Neural progenitor cell (in vitro differentiated cells): Measurements from ENCODE around the gene MORN1.

Source experiments
- EZH2 ChIP-seq: fragments of 200-600 bp; sonication (generic); IDR thresholded peaks from 2 replicates; pipeline ENCODE4 v1.6.1; 2017; ENCODE audit warnings: antibody characterized with exemption, mild to moderate bottlenecking, moderate library complexity
- EZH2phosphoT487 ChIP-seq: fragments of 200-600 bp; sonication (generic); IDR thresholded peaks from 2 replicates; pipeline ENCODE4 v1.6.1; 2017; ENCODE audit warnings: antibody characterized with exemption
- TF ChIP-seq, protein P1 (sequence below): fragments of 200-600 bp; sonication (generic); IDR thresholded peaks from 2 replicates; pipeline ENCODE4 v1.5.1; 2017; ENCODE audit warnings: antibody characterized with exemption, mild to moderate bottlenecking

DNA sequence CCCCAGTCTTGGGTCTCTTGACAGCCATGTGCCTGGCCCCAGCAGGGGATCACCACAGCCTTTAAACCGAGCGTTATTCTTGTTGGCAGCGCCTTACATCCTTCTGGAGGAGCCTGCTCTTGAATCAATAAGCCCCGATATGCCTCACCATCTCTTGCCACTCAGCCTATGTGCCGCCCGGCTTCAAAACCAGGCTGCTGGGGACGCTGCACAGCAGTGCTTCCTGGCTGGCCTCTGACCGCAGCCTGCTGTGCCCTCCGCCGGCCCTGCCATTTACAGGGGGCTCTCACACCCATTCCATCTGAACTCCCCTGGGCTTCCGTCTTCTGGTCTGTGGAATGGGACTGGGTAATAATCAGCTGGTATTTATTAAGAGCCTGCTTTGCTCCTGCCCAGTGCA is 24.0 kb upstream of the MORN1 start:
- TF ChIP-seq, protein P1, sequence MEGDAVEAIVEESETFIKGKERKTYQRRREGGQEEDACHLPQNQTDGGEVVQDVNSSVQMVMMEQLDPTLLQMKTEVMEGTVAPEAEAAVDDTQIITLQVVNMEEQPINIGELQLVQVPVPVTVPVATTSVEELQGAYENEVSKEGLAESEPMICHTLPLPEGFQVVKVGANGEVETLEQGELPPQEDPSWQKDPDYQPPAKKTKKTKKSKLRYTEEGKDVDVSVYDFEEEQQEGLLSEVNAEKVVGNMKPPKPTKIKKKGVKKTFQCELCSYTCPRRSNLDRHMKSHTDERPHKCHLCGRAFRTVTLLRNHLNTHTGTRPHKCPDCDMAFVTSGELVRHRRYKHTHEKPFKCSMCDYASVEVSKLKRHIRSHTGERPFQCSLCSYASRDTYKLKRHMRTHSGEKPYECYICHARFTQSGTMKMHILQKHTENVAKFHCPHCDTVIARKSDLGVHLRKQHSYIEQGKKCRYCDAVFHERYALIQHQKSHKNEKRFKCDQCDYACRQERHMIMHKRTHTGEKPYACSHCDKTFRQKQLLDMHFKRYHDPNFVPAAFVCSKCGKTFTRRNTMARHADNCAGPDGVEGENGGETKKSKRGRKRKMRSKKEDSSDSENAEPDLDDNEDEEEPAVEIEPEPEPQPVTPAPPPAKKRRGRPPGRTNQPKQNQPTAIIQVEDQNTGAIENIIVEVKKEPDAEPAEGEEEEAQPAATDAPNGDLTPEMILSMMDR = no peak
- TF ChIP-seq EZH2 (no peak), EZH2phosphoT487 (no peak)
